ENCODE measurements around the gene EPS15.

The EPS15 gene

GRCh38 chr1:51354416-51354815, 164.7 kb downstream of the EPS15 start:
- TF ChIP-seq MZF1 (tag by site-specific recombination; IDR thresholded peaks at IDR 0.05; ENCODE audit: borderline replicate concordance) (no peak), BCL6B (tag by site-specific recombination; IDR thresholded peaks at IDR 0.05) (no peak), SP2 (tag by site-specific recombination; IDR thresholded peaks at IDR 0.05) (no peak), FEZF1 (tag by site-specific recombination; IDR thresholded peaks at IDR 0.05) (peak; percentile 30; the same call in 1 of the 2 replicates), ZNF843 (tag by site-specific recombination; IDR thresholded peaks at IDR 0.05) (0 out of 2 replicates have a peak, but pooled peaks have one; percentile 27), ZNF18 (tag by site-specific recombination; IDR thresholded peaks at IDR 0.05) (no peak), ZBTB44 (tag by site-specific recombination; IDR thresholded peaks at IDR 0.05) (no peak), ZNF404 (tag by site-specific recombination; IDR thresholded peaks at IDR 0.05) (no peak), ZNF571 (tag by site-specific recombination; IDR thresholded peaks at IDR 0.05) (no peak), PRDM6 (tag by site-specific recombination; IDR thresholded peaks at IDR 0.05) (peak; percentile 68), ZNF280D (tag by site-specific recombination; IDR thresholded peaks at IDR 0.05) (no peak)
- ChIA-PET POLR2A (no interaction called here), CTCF (no interaction called here)
- Histone ChIP-seq H3K4me1 (ENCODE audit: control insufficient read depth, insufficient read depth, low read length) (peaks cover 9% of the 10 kb centered on the region; the same call in 1 of the 2 replicates), H3K9me3 (ENCODE audit: control insufficient read depth, insufficient read depth, low read depth, low read length) (no peaks in the 10 kb centered on the region), H3K4me3 (ENCODE audit: low read depth, low read length) (no peak overlapping the region), H3K36me3 (ENCODE audit: control insufficient read depth in 2 of 2, insufficient read depth in 1 of 2, low read length in 2 of 2) (peaks cover 7 to 13% of the 10 kb centered on the region in 2 experiments; a peak in 2 of 3 replicates), H3K27ac (ENCODE audit: extremely low read depth, low read depth, low read length) (no peak overlapping the region)

GRCh38 chr1:51351907-51352306, 167.2 kb downstream of the EPS15 start:
- Histone ChIP-seq H3K9me3 (ENCODE audit: control insufficient read depth, insufficient read depth, low read depth, low read length) (no peaks in the 10 kb centered on the region), H3K4me1 (ENCODE audit: control insufficient read depth, insufficient read depth, low read length) (peaks cover 9% of the 10 kb centered on the region; the same call in 1 of the 2 replicates), H3K27ac (ENCODE audit: extremely low read depth, low read depth, low read length) (no peak overlapping the region; the same call in 1 of the 2 replicates), H3K4me3 (ENCODE audit: low read depth, low read length) (no peak overlapping the region), H3K36me3 (ENCODE audit: control insufficient read depth in 2 of 2, insufficient read depth in 1 of 2, low read length in 2 of 2) (peaks cover 0 to 11% of the 10 kb centered on the region in 2 experiments; a peak in 2 of 3 replicates)
- no peak for TF ChIP-seq ZNF398 (tag by site-specific recombination; IDR thresholded peaks at IDR 0.05)
- peak; percentile 82 for TF ChIP-seq ZNF449 (tag by site-specific recombination; IDR thresholded peaks at IDR 0.05)
- ChIA-PET POLR2A (no interaction called here), CTCF (interaction anchor here (0.6 kb wide), 2 partner anchors 23 to 183 kb away, joined by 3 read pairs; no protein-coding TSS in a partner anchor)
